Stimulated activated CD8-positive, alpha-beta memory T cell treated with anti-CD3 and anti-CD28 coated beads, Interleukin-7, amount 100 ng/mL, for 4 hours (primary cell): ENCODE measurements around the gene DENND5B.
"Not testable (repeated sequence)": the region's sequence is repeated elsewhere in the genome, so short reads cannot be mapped to it uniquely, and the experiment has no call there.

Source experiments
- DNase-seq, 2 donors: peaks; one replicate each; pipeline ENCODE4 v3.0.0-alpha.2; 2020; ENCODE audit warnings: low read depth in 2 of 2

DENND5B gene

GRCh38 chr12:31506515-31507306, 84.2 kb downstream of the DENND5B start:
- no peak for DNase-seq

- no peak for DNase-seq
Measured at GRCh38 chr12:31504625-31505222, 86.2 kb downstream of the DENND5B start.

- not testable (repeated sequence) for DNase-seq
Measured at GRCh38 chr12:31501014-31501413, 89.9 kb downstream of the DENND5B start.

GRCh38 chr12:31499567-31499966, 91.4 kb downstream of the DENND5B start:
- DNase-seq: no peak

- no peak for DNase-seq
Measured at GRCh38 chr12:31498424-31498823, 92.5 kb downstream of the DENND5B start.

- no peak for DNase-seq
Measured at GRCh38 chr12:31496257-31496656, 94.7 kb downstream of the DENND5B start.

GRCh38 chr12:31494455-31494854, 96.5 kb downstream of the DENND5B start:
- no peak for DNase-seq

- DNase-seq: no peak
Measured at GRCh38 chr12:31492599-31493196, 98.2 kb downstream of the DENND5B start.

- DNase-seq: no peak
Measured at GRCh38 chr12:31491841-31492598, 98.9 kb downstream of the DENND5B start.

- no peak for DNase-seq
Measured at GRCh38 chr12:31491241-31491794, 99.6 kb downstream of the DENND5B start.

GRCh38 chr12:31488737-31489338, 102.1 kb downstream of the DENND5B start:
- no peak for DNase-seq

- DNase-seq: no peak
Measured at GRCh38 chr12:31485571-31485970, 105.4 kb downstream of the DENND5B start.

- no peak for DNase-seq
Measured at GRCh38 chr12:31482816-31483215, 108.1 kb downstream of the DENND5B start.

GRCh38 chr12:31481415-31481814, 109.5 kb downstream of the DENND5B start:
- DNase-seq: no peak

GRCh38 chr12:31479516-31480210, 111.3 kb downstream of the DENND5B start:
- no peak for DNase-seq

- DNase-seq: no peak
Measured at GRCh38 chr12:31478898-31479297, 112.0 kb downstream of the DENND5B start.

GRCh38 chr12:31478425-31478824, 112.5 kb downstream of the DENND5B start:
- no peak for DNase-seq

GRCh38 chr12:31477687-31478086, 113.2 kb downstream of the DENND5B start:
- no peak for DNase-seq

GRCh38 chr12:31476437-31476836, 114.5 kb downstream of the DENND5B start:
- DNase-seq: no peak

GRCh38 chr12:31475610-31476009, 115.3 kb downstream of the DENND5B start:
- DNase-seq: not testable (repeated sequence)

- no peak for DNase-seq
Measured at GRCh38 chr12:31474751-31475150, 116.2 kb downstream of the DENND5B start.
